Esophagus muscularis mucosa (tissue), 3 donors: ENCODE measurements around the gene EHD2.

Experiments used
- POLR2AphosphoS5 ChIP-seq, 2 donors: sonication (generic); formaldehyde crosslinking; IDR thresholded peaks; one replicate each; pipeline ENCODE4 v1.6.1; 2017; ENCODE audit warnings: antibody characterized with exemption in 2 of 2
- TF ChIP-seq, protein P1 (sequence below), 3 experiments: fragments of 200-600 bp in 2 of 3; fragments of 450-650 bp in 1 of 3; sonication (generic) in 2 of 3; IDR thresholded peaks; one replicate each; pipeline ENCODE4 v1.5.1; 2017 to 2019; ENCODE audit warnings: antibody characterized with exemption in 3 of 3, mild to moderate bottlenecking in 2 of 3, moderate library complexity in 1 of 3

DNA sequence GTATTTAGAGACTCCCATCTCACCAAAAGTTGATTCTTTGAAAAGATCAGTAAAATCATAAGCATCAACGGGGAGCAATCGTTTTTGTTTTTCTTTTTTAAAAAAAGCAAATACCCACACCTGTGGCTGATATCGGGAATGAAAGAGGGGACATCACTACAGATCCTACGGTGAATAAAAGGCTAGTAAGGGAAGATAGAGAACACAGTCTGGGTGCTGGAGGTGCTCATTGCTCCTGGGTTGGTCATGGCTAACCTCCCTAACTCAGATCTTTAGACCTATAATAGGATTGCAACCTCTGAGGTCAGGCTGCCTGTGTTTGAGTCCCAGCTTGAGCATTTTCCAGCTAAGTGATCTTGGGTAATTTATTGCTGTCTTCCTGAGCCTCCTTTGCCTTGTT is 1.1 kb downstream of the EHD2 start:
- TF ChIP-seq, protein P1, sequence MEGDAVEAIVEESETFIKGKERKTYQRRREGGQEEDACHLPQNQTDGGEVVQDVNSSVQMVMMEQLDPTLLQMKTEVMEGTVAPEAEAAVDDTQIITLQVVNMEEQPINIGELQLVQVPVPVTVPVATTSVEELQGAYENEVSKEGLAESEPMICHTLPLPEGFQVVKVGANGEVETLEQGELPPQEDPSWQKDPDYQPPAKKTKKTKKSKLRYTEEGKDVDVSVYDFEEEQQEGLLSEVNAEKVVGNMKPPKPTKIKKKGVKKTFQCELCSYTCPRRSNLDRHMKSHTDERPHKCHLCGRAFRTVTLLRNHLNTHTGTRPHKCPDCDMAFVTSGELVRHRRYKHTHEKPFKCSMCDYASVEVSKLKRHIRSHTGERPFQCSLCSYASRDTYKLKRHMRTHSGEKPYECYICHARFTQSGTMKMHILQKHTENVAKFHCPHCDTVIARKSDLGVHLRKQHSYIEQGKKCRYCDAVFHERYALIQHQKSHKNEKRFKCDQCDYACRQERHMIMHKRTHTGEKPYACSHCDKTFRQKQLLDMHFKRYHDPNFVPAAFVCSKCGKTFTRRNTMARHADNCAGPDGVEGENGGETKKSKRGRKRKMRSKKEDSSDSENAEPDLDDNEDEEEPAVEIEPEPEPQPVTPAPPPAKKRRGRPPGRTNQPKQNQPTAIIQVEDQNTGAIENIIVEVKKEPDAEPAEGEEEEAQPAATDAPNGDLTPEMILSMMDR (IDR thresholded peaks at IDR 0.05) = no peak
- TF ChIP-seq POLR2AphosphoS5 (IDR thresholded peaks at IDR 0.05) = no peak
